K562 (cell line): Measurements from ENCODE around the gene NDUFS3. TPM values are rescaled to one million over a fixed set of nuclear protein-coding genes. Genes with fewer than 3 reads are reported as not detected.

Experiments
- ELF4 ChIP-seq: fragments of 450-650 bp; formaldehyde crosslinking; IDR thresholded peaks from 2 replicates; pipeline ENCODE4 v1.4.0; 2022; ENCODE audit warnings: missing genetic modification characterization
- HDAC1 ChIP-seq, 2 experiments: fragments of 450-650 bp; IDR thresholded peaks; 2 replicates each; pipeline ENCODE4 v1.6.1; 2016 to 2017; ENCODE audit warnings: inconsistent platforms in 1 of 2, mild to moderate bottlenecking in 1 of 2, moderate library complexity in 1 of 2
- NFIC ChIP-seq: fragments of 450-650 bp; IDR thresholded peaks from 2 replicates; pipeline ENCODE4 v1.6.1; 2017; ENCODE audit warnings: mild to moderate bottlenecking, inconsistent platforms
- NR4A1 ChIP-seq, 2 experiments: fragments of 250-450 bp in 1 of 2; fragments of 450-650 bp in 1 of 2; sonication (Bioruptor Pico) in 1 of 2; IDR thresholded peaks; 2 replicates each; pipeline versions ENCODE4 v1.4.0 to v1.6.1; 2016 to 2020; ENCODE audit warnings: mild to moderate bottlenecking in 2 of 2, missing compliant biosample characterization in 1 of 2, missing genetic modification characterization in 1 of 2, moderate library complexity in 1 of 2
- PHF8 ChIP-seq: fragments of 200-600 bp; sonication (generic); IDR thresholded peaks from 2 replicates; pipeline ENCODE4 v1.6.1; 2012; ENCODE audit warnings: mixed run types, mild to moderate bottlenecking, inconsistent platforms, low read length, moderate library complexity, borderline replicate concordance
- ZEB2 ChIP-seq: fragments of 450-650 bp; IDR thresholded peaks from 2 replicates; pipeline ENCODE4 v1.6.1; 2016
- polyA plus RNA-seq, 8 experiments: library from polyadenylated mRNA; depleted of rRNA in 4 of 8; stranded (reverse) in 5 of 8; unstranded in 3 of 8; fragments of >200 nt; fragmentation: Nextera tagmentation in 2 of 8; fragmentation: Illumina TruSeq in 1 of 8; extraction: Ambion mirVana in 2 of 8; extraction: Trizol in 1 of 8; gene quantifications; 2 replicates each; pipeline versions ENCODE4 v1.2.1 to v1.2.3, GENCODE V29; 2011 to 2014; ENCODE audit warnings: inconsistent platforms in 1 of 8, missing spikeins in 1 of 8
- total RNA-seq, 7 experiments: library from RNA; depleted of rRNA in 6 of 7; stranded (reverse); fragments of >200 nt in 6 of 7; fragmentation: Illumina TruSeq in 2 of 7; extraction: Trizol in 2 of 7; gene quantifications; 2 replicates each; pipeline versions ENCODE4 v1.2.1 to v1.2.3, GENCODE V29; 2011 to 2021; ENCODE audit warnings: low replicate concordance in 1 of 7
- TF ChIP-seq, protein P1 (sequence below): fragments of 450-650 bp; IDR thresholded peaks from 2 replicates; pipeline ENCODE4 v1.6.1; 2014; ENCODE audit warnings: low read depth, mild to moderate bottlenecking, moderate library complexity, borderline replicate concordance
- TF ChIP-seq, protein P2 (sequence below): fragments of 250-450 bp; sonication (Bioruptor Pico); IDR thresholded peaks from 2 replicates; pipeline ENCODE4 v1.9.0; 2021; ENCODE audit warnings: mild to moderate bottlenecking, inconsistent platforms
- TF ChIP-seq, protein P3 (sequence below): IDR thresholded peaks from 2 replicates; pipeline ENCODE4 v1.6.1; 2014; ENCODE audit warnings: antibody characterized with exemption
- TF ChIP-seq, protein P4 (sequence below), 2 experiments: fragments of 450-650 bp in 1 of 2; sonication (generic) in 1 of 2; formaldehyde crosslinking in 1 of 2; IDR thresholded peaks; 2 replicates each; pipeline versions ENCODE4 v1.7.1 to v1.9.0; 2016 to 2022; ENCODE audit warnings: inconsistent platforms in 1 of 2, mild to moderate bottlenecking in 1 of 2, missing genetic modification reagents in 1 of 2

Gene NDUFS3
- total and polyA plus RNA-seq, 9 of the 15 experiments (the other 6 are each of a cell fraction or from before 2014, with no cell fraction given), result 38.7 to 341 (median 194) TPM

DNA sequence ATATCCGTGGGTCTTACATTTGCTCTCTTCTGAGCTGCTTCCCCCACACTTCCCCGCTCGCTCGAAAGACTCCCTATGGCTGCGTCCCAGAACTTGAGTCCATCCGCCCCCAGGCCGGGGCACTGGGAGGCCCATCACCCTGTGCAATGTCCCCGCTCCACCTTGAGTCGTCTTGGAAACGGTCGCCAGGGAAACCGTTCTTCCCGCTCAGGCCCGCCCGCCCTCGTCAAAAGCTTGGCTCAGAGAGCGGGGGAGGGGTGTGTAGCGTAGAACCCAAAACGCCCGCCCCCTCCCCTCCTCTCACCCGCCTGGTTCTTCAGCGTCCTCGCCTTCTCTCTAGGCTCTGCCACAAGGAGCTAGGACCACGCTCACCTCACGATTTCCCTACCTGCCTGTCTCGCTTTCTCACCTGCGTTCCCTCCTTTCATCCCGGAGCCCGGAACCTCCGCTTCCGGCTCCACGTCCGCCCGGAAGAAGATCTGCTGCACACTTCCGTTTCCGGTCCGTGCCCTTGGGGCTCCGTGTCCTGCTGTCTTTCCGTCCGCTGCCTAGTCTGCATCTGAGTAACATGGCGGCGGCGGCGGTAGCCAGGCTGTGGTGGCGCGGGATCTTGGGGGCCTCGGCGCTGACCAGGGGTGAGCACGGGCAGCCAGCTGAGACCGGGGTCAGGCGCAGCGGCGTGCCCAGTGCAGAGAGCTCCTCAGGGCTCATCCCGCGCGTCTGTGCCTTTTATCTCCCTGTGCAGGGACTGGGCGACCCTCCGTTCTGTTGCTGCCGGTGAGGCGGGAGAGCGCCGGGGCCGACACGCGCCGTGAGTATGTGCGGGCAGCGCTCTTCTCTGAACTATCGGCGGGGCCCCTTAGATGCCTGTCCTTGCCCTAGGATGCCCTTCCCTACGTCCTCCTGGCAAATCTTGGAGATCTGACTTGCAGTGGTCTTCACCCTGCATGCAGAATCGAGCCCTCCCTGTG is at the start of gene NDUFS3, which contains the start of gene KBTBD4 (continued):
- TF ChIP-seq, protein P1, sequence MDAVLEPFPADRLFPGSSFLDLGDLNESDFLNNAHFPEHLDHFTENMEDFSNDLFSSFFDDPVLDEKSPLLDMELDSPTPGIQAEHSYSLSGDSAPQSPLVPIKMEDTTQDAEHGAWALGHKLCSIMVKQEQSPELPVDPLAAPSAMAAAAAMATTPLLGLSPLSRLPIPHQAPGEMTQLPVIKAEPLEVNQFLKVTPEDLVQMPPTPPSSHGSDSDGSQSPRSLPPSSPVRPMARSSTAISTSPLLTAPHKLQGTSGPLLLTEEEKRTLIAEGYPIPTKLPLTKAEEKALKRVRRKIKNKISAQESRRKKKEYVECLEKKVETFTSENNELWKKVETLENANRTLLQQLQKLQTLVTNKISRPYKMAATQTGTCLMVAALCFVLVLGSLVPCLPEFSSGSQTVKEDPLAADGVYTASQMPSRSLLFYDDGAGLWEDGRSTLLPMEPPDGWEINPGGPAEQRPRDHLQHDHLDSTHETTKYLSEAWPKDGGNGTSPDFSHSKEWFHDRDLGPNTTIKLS, result peak; percentile 90; the same call in 1 of the 2 replicates
- peak; percentile 87 to 95; a peak in 3 of 4 replicates for TF ChIP-seq HDAC1 (IDR thresholded peaks at IDR 0.05)
- peak; percentile 100 for TF ChIP-seq ZEB2
- 0 out of 2 replicates have a peak, but pooled peaks have one; percentile 60 for TF ChIP-seq ELF4 (CRISPR knock-in tag)
- TF ChIP-seq, protein P2, sequence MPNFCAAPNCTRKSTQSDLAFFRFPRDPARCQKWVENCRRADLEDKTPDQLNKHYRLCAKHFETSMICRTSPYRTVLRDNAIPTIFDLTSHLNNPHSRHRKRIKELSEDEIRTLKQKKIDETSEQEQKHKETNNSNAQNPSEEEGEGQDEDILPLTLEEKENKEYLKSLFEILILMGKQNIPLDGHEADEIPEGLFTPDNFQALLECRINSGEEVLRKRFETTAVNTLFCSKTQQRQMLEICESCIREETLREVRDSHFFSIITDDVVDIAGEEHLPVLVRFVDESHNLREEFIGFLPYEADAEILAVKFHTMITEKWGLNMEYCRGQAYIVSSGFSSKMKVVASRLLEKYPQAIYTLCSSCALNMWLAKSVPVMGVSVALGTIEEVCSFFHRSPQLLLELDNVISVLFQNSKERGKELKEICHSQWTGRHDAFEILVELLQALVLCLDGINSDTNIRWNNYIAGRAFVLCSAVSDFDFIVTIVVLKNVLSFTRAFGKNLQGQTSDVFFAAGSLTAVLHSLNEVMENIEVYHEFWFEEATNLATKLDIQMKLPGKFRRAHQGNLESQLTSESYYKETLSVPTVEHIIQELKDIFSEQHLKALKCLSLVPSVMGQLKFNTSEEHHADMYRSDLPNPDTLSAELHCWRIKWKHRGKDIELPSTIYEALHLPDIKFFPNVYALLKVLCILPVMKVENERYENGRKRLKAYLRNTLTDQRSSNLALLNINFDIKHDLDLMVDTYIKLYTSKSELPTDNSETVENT, result no peak
- peak; percentile 79 for TF ChIP-seq NFIC
- TF ChIP-seq, protein P3, sequence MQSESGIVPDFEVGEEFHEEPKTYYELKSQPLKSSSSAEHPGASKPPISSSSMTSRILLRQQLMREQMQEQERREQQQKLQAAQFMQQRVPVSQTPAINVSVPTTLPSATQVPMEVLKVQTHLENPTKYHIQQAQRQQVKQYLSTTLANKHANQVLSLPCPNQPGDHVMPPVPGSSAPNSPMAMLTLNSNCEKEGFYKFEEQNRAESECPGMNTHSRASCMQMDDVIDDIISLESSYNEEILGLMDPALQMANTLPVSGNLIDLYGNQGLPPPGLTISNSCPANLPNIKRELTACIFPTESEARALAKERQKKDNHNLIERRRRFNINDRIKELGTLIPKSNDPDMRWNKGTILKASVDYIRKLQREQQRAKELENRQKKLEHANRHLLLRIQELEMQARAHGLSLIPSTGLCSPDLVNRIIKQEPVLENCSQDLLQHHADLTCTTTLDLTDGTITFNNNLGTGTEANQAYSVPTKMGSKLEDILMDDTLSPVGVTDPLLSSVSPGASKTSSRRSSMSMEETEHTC, result 0 out of 2 replicates have a peak, but pooled peaks have one; percentile 7
- TF ChIP-seq PHF8, result peak; percentile 99
- TF ChIP-seq NR4A1 (CRISPR knock-in tag; IDR thresholded peaks at IDR 0.05), result no peak
- TF ChIP-seq NR4A1 (tag; IDR thresholded peaks at IDR 0.05), result peak; percentile 80
- TF ChIP-seq, protein P4, sequence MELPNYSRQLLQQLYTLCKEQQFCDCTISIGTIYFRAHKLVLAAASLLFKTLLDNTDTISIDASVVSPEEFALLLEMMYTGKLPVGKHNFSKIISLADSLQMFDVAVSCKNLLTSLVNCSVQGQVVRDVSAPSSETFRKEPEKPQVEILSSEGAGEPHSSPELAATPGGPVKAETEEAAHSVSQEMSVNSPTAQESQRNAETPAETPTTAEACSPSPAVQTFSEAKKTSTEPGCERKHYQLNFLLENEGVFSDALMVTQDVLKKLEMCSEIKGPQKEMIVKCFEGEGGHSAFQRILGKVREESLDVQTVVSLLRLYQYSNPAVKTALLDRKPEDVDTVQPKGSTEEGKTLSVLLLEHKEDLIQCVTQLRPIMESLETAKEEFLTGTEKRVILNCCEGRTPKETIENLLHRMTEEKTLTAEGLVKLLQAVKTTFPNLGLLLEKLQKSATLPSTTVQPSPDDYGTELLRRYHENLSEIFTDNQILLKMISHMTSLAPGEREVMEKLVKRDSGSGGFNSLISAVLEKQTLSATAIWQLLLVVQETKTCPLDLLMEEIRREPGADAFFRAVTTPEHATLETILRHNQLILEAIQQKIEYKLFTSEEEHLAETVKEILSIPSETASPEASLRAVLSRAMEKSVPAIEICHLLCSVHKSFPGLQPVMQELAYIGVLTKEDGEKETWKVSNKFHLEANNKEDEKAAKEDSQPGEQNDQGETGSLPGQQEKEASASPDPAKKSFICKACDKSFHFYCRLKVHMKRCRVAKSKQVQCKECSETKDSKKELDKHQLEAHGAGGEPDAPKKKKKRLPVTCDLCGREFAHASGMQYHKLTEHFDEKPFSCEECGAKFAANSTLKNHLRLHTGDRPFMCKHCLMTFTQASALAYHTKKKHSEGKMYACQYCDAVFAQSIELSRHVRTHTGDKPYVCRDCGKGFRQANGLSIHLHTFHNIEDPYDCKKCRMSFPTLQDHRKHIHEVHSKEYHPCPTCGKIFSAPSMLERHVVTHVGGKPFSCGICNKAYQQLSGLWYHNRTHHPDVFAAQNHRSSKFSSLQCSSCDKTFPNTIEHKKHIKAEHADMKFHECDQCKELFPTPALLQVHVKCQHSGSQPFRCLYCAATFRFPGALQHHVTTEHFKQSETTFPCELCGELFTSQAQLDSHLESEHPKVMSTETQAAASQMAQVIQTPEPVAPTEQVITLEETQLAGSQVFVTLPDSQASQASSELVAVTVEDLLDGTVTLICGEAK (IDR thresholded peaks at IDR 0.05), result peak; percentile 100
- TF ChIP-seq, protein P4 (CRISPR knock-in tag; IDR thresholded peaks at IDR 0.05), result no peak
